ENCODE results near the gene MPIG6B. TPM values are rescaled to one million over a fixed set of nuclear protein-coding genes. Genes with fewer than 3 reads are reported as not detected.
A peak's percentile ranks its signal among the peaks of the same experiment; 100 is the strongest.

Gene MPIG6B
- total and polyA plus RNA-seq, 3 donors from 2014 or later: 0.74 to 1.3 (median 0.94) TPM

- no peaks in the 10 kb centered on the region for H3K36me3 ChIP-seq (ENCODE audit: low read depth, missing control alignments)
- TF ChIP-seq POLR2A (IDR thresholded peaks at IDR 0.05) (no peak), CTCF (IDR thresholded peaks at IDR 0.05) (peak; percentile 47 to 59 (median 58))
- DNase-seq: peak; percentile 90
- peak within 1 kb of the TSS; percentile 47 to 62 for H3K4me3 ChIP-seq
- 10 to 11% methylated on average over 17 of the region's 17 CpGs for WGBS, 2 donors
- H3K9me3 ChIP-seq: no peaks in the 10 kb centered on the region
- H3K4me1 ChIP-seq: peaks cover 12% of the 10 kb centered on the region
- intact Hi-C loops (cut with DNase I; ENCODE audit: low total_unique reads): loop anchor here (5.0 kb wide), 1 partner anchor 152 kb away; no protein-coding TSS in a partner anchor
- H3K27ac ChIP-seq: peak within 1 kb of the TSS in 1 of 2 donors; percentile 61
- H3K27me3 ChIP-seq: no peaks in the 10 kb centered on the region
Observed at GRCh38 chr6:31680226-31681134, 42.7 kb upstream of the MPIG6B start, which contains the start of gene LY6G5C. Gene LY6G5C, minus strand, starts transcription at chr6:31681067. Its CDS starts 694 bp downstream, at chr6:31680373.

- Histone ChIP-seq H3K36me3 (ENCODE audit: low read depth, missing control alignments) (no peaks in the 10 kb centered on the region), H3K4me3 (peak overlapping the region; percentile 47 to 62), H3K27me3 (no peaks in the 10 kb centered on the region), H3K4me1 (peaks cover 12% of the 10 kb centered on the region), H3K9me3 (no peaks in the 10 kb centered on the region), H3K27ac (peak overlapping the region in 1 of 2 donors; percentile 61)
- intact Hi-C loops (cut with DNase I; ENCODE audit: low total_unique reads): loop anchor here (5.0 kb wide), 1 partner anchor 151 kb away; no protein-coding TSS in a partner anchor
- 0 to 1% methylated on average over 14 to 40 of the region's 40 CpGs for WGBS, 2 donors
- no peak for TF ChIP-seq CTCF (IDR thresholded peaks at IDR 0.05)
- no peak for TF ChIP-seq POLR2A (IDR thresholded peaks at IDR 0.05)
- DNase-seq: peak; percentile 43
Observed at GRCh38 chr6:31681135-31681671, 42.0 kb upstream of the MPIG6B start.

GRCh38 chr6:31683591-31683990 is 39.6 kb upstream of the MPIG6B start:
- Histone ChIP-seq H3K4me1 (peaks cover 12% of the 10 kb centered on the region), H3K36me3 (ENCODE audit: low read depth, missing control alignments) (no peaks in the 10 kb centered on the region), H3K4me3 (peak overlapping the region; percentile 4 to 51), H3K9me3 (no peaks in the 10 kb centered on the region), H3K27me3 (no peaks in the 10 kb centered on the region), H3K27ac (no peak overlapping the region)
- intact Hi-C loops (cut with DNase I; ENCODE audit: low total_unique reads): loop anchor here (5.0 kb wide), 1 partner anchor 149 kb away; no protein-coding TSS in a partner anchor
- no peak for DNase-seq
- WGBS, 2 donors: 53 to 66% methylated on average over 11 to 13 of the region's 13 CpGs
- TF ChIP-seq POLR2A (IDR thresholded peaks at IDR 0.05): no peak
- TF ChIP-seq CTCF (IDR thresholded peaks at IDR 0.05): no peak

- no peak for TF ChIP-seq POLR2A (IDR thresholded peaks at IDR 0.05)
- TF ChIP-seq CTCF (IDR thresholded peaks at IDR 0.05): no peak
- Histone ChIP-seq H3K27me3 (no peaks in the 10 kb centered on the region), H3K9me3 (no peaks in the 10 kb centered on the region), H3K4me3 (no peak overlapping the region), H3K36me3 (ENCODE audit: low read depth, missing control alignments) (no peaks in the 10 kb centered on the region), H3K27ac (no peak overlapping the region), H3K4me1 (peaks cover 9% of the 10 kb centered on the region)
- 67 to 84% methylated on average over 5 of the region's 5 CpGs for WGBS, 2 donors
- no peak for DNase-seq
- intact Hi-C loops (cut with DNase I; ENCODE audit: low total_unique reads): no loop called here
Observed at GRCh38 chr6:31686483-31686882, 36.7 kb upstream of the MPIG6B start.
